Measurements from ENCODE around the gene PPP2R3C. TPM values are rescaled to one million over a fixed set of nuclear protein-coding genes. Genes with fewer than 3 reads are reported as not detected.

The PPP2R3C gene
- total and polyA plus RNA-seq, 2 experiments from 2014 or later = 35.9 to 43.0 TPM

DNA sequence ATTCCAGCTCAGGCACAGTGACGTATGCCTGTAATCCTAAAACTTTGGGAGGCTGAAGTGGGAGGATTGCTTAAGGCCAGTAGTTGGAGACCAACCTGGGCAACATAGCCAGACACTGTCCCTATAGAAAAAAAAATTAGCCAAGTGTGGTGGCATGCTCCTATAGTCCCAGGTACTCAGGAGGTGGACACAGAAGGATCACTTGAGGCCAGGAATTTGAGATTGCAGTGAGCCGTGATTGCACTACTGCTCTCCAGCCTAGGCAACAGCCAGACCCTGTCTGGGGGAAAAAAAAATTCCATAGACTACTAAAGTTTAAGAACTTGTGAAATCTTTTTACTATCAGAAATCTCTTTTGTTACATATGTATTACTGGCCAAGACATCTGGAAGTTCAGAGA, 69.2 kb downstream of the PPP2R3C start:
- Histone ChIP-seq H2AFZ (no peak overlapping the region), H3K9me2 (ENCODE audit: insufficient read depth) (no peaks in the 10 kb centered on the region), H3K27ac (ENCODE audit: low read depth) (no peak overlapping the region), H3K4me2 (no peak overlapping the region), H3F3A (replicated peaks; ENCODE audit: low read depth) (no peaks in the 10 kb centered on the region), H3K79me2 (replicated peaks; ENCODE audit: insufficient read depth) (peaks cover 10% of the 10 kb centered on the region), H3K27me3 (ENCODE audit: insufficient read depth) (no peaks in the 10 kb centered on the region), H4K20me1 (replicated peaks; ENCODE audit: insufficient read depth) (no peaks in the 10 kb centered on the region; the same call in 1 of the 2 replicates), H3K4me3 (no peak overlapping the region), H3K4me1 (ENCODE audit: insufficient read depth) (no peaks in the 10 kb centered on the region), H3K36me3 (ENCODE audit: insufficient read depth) (no peaks in the 10 kb centered on the region)
- no peak overlapping the region for H3K4me3 Mint-ChIP-seq
- peaks cover 6% of the 10 kb centered on the region; the same call in 2 of the 3 replicates for H3K4me1 Mint-ChIP-seq
- ATAC-seq (no peak), DNase-seq (ENCODE audit: low spot score) (no peak)
- H3K27me3 Mint-ChIP-seq (ENCODE audit: insufficient read depth, low read depth, poor library complexity) = peaks cover 2% of the 10 kb centered on the region
- peaks cover 17% of the 10 kb centered on the region; the same call in 2 of the 3 replicates for H3K36me3 Mint-ChIP-seq (ENCODE audit: low read depth)
- no peak overlapping the region for H3K27ac Mint-ChIP-seq
- TF ChIP-seq STAT1 (IDR thresholded peaks at IDR 0.05; ENCODE audit: unreplicated experiment) (no peak), ZNF114 (CRISPR knock-in tag; IDR thresholded peaks at IDR 0.05) (no peak), JUNB (IDR thresholded peaks at IDR 0.05; ENCODE audit: unreplicated experiment) (no peak), POLR2AphosphoS5 (IDR thresholded peaks at IDR 0.05; ENCODE audit: low read depth) (no peak), EZH2 (IDR thresholded peaks at IDR 0.05; ENCODE audit: low read depth, unreplicated experiment) (no peak), EZH2phosphoT487 (IDR thresholded peaks at IDR 0.05; ENCODE audit: unreplicated experiment) (no peak), CREB1 (CRISPR knock-in tag; IDR thresholded peaks at IDR 0.05; ENCODE audit: low read depth) (no peak), ZNF331 (CRISPR knock-in tag; IDR thresholded peaks at IDR 0.05; ENCODE audit: low read depth) (no peak), NANOG (IDR thresholded peaks at IDR 0.05; ENCODE audit: borderline replicate concordance) (no peak)
- TF ChIP-seq, protein P1, sequence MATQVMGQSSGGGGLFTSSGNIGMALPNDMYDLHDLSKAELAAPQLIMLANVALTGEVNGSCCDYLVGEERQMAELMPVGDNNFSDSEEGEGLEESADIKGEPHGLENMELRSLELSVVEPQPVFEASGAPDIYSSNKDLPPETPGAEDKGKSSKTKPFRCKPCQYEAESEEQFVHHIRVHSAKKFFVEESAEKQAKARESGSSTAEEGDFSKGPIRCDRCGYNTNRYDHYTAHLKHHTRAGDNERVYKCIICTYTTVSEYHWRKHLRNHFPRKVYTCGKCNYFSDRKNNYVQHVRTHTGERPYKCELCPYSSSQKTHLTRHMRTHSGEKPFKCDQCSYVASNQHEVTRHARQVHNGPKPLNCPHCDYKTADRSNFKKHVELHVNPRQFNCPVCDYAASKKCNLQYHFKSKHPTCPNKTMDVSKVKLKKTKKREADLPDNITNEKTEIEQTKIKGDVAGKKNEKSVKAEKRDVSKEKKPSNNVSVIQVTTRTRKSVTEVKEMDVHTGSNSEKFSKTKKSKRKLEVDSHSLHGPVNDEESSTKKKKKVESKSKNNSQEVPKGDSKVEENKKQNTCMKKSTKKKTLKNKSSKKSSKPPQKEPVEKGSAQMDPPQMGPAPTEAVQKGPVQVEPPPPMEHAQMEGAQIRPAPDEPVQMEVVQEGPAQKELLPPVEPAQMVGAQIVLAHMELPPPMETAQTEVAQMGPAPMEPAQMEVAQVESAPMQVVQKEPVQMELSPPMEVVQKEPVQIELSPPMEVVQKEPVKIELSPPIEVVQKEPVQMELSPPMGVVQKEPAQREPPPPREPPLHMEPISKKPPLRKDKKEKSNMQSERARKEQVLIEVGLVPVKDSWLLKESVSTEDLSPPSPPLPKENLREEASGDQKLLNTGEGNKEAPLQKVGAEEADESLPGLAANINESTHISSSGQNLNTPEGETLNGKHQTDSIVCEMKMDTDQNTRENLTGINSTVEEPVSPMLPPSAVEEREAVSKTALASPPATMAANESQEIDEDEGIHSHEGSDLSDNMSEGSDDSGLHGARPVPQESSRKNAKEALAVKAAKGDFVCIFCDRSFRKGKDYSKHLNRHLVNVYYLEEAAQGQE (IDR thresholded peaks at IDR 0.05; ENCODE audit: unreplicated experiment) = no peak
- TF ChIP-seq, protein P2, sequence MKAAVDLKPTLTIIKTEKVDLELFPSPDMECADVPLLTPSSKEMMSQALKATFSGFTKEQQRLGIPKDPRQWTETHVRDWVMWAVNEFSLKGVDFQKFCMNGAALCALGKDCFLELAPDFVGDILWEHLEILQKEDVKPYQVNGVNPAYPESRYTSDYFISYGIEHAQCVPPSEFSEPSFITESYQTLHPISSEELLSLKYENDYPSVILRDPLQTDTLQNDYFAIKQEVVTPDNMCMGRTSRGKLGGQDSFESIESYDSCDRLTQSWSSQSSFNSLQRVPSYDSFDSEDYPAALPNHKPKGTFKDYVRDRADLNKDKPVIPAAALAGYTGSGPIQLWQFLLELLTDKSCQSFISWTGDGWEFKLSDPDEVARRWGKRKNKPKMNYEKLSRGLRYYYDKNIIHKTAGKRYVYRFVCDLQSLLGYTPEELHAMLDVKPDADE (IDR thresholded peaks at IDR 0.05) = no peak
- TF ChIP-seq, protein P3, sequence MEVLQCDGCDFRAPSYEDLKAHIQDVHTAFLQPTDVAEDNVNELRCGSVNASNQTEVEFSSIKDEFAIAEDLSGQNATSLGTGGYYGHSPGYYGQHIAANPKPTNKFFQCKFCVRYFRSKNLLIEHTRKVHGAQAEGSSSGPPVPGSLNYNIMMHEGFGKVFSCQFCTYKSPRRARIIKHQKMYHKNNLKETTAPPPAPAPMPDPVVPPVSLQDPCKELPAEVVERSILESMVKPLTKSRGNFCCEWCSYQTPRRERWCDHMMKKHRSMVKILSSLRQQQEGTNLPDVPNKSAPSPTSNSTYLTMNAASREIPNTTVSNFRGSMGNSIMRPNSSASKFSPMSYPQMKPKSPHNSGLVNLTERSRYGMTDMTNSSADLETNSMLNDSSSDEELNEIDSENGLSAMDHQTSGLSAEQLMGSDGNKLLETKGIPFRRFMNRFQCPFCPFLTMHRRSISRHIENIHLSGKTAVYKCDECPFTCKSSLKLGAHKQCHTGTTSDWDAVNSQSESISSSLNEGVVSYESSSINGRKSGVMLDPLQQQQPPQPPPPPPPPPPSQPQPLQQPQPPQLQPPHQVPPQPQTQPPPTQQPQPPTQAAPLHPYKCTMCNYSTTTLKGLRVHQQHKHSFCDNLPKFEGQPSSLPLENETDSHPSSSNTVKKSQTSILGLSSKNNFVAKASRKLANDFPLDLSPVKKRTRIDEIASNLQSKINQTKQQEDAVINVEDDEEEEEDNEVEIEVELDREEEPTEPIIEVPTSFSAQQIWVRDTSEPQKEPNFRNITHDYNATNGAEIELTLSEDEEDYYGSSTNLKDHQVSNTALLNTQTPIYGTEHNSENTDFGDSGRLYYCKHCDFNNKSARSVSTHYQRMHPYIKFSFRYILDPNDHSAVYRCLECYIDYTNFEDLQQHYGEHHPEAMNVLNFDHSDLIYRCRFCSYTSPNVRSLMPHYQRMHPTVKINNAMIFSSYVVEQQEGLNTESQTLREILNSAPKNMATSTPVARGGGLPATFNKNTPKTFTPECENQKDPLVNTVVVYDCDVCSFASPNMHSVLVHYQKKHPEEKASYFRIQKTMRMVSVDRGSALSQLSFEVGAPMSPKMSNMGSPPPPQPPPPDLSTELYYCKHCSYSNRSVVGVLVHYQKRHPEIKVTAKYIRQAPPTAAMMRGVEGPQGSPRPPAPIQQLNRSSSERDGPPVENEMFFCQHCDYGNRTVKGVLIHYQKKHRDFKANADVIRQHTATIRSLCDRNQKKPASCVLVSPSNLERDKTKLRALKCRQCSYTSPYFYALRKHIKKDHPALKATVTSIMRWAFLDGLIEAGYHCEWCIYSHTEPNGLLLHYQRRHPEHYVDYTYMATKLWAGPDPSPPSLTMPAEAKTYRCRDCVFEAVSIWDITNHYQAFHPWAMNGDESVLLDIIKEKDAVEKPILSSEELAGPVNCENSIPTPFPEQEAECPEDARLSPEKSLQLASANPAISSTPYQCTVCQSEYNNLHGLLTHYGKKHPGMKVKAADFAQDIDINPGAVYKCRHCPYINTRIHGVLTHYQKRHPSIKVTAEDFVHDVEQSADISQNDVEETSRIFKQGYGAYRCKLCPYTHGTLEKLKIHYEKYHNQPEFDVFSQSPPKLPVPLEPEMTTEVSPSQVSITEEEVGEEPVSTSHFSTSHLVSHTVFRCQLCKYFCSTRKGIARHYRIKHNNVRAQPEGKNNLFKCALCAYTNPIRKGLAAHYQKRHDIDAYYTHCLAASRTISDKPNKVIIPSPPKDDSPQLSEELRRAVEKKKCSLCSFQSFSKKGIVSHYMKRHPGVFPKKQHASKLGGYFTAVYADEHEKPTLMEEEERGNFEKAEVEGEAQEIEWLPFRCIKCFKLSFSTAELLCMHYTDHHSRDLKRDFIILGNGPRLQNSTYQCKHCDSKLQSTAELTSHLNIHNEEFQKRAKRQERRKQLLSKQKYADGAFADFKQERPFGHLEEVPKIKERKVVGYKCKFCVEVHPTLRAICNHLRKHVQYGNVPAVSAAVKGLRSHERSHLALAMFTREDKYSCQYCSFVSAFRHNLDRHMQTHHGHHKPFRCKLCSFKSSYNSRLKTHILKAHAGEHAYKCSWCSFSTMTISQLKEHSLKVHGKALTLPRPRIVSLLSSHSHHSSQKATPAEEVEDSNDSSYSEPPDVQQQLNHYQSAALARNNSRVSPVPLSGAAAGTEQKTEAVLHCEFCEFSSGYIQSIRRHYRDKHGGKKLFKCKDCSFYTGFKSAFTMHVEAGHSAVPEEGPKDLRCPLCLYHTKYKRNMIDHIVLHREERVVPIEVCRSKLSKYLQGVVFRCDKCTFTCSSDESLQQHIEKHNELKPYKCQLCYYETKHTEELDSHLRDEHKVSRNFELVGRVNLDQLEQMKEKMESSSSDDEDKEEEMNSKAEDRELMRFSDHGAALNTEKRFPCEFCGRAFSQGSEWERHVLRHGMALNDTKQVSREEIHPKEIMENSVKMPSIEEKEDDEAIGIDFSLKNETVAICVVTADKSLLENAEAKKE (CRISPR knock-in tag; IDR thresholded peaks at IDR 0.05) = no peak
- no peaks in the 10 kb centered on the region for H3K9me3 Mint-ChIP-seq
